HCT116 (cell line): ENCODE measurements around the gene CALD1.

Source experiments
- CBX3 ChIP-seq: IDR thresholded peaks from 2 replicates; pipeline ENCODE4 v1.6.1; 2012; ENCODE audit warnings: low read depth
- CTCF ChIP-seq, 3 experiments: fragments of 200-600 bp in 1 of 3; sonication (generic) in 1 of 3; IDR thresholded peaks in 2 of 3; conservative IDR thresholded peaks in 1 of 3; 2 replicates each; pipeline ENCODE4 v1.5.1; 2012 to 2017; ENCODE audit warnings: low read depth in 2 of 3, low read length in 2 of 3, antibody characterized with exemption in 1 of 3, borderline replicate concordance in 1 of 3, control low read depth in 1 of 3, mild to moderate bottlenecking in 1 of 3, mixed read lengths in 1 of 3, mixed run types in 1 of 3, moderate library complexity in 1 of 3; ENCODE audit not compliant: insufficient read depth in 1 of 3
- EZH2 ChIP-seq: fragments of 200-600 bp; sonication (generic); IDR thresholded peaks from 2 replicates; pipeline ENCODE4 v1.6.1; 2017; ENCODE audit warnings: antibody characterized with exemption, mixed run types
- EZH2phosphoT487 ChIP-seq: fragments of 200-600 bp; IDR thresholded peaks from 2 replicates; pipeline ENCODE4 v1.6.1; 2018; ENCODE audit warnings: antibody characterized with exemption, borderline replicate concordance
- POLR2A ChIP-seq: IDR thresholded peaks from 2 replicates; pipeline ENCODE4 v1.7.0; 2011; ENCODE audit warnings: borderline replicate concordance; ENCODE audit not compliant: insufficient read depth, insufficient read length; ENCODE audit errors: extremely low read depth
- SIN3A ChIP-seq: IDR thresholded peaks from 2 replicates; pipeline ENCODE4 v1.6.1; 2012; ENCODE audit warnings: low read depth
- ZFX ChIP-seq: fragments of 450-650 bp; IDR thresholded peaks from 2 replicates; pipeline ENCODE4 v1.6.1; 2017

DNA sequence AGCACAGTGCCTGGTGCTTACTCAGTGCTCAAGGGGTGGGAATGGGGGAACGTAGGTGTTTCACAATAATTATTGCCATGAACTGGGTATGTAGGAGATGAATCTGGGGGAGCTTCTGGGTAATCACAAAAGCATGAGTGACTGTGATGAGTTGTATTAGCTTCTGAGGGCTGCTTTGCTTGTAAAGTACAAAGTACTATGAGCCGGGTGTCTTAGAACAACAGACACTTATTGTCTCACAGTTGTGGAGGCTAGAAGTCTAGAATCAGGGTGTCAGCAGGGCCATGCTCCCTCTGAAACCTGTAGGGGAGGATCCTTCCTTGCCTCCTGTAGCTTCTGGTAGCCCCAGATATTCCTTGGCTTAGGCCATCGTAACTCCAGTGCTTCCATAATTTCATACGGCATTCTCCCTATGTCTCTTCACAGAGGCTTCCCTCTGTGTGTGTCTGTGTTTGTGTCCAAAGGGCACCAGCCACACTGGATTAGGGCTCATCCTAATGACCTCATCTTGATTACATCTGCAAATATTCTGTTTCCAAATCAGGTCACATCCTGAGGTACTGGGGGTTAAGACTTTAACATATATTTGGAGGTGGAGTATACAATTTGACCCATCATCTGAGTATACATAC lies 122.1 kb downstream of the CALD1 start:
- TF ChIP-seq ZFX (no peak), CTCF (IDR thresholded peaks at IDR 0.05 in 2 of 3, conservative IDR thresholded peaks at IDR 0.05 in 1 of 3; ENCODE audit: borderline replicate concordance in 1 of 3, insufficient read depth in 1 of 3, low read depth in 2 of 3, low read length in 2 of 3) (no peak), EZH2phosphoT487 (no peak), POLR2A (no peak), SIN3A (no peak), CBX3 (no peak), EZH2 (no peak)
